Measurements from ENCODE around the gene NUDT8.
"Not testable (repeated sequence)": the region's sequence is repeated elsewhere in the genome, so short reads cannot be mapped to it uniquely, and the experiment has no call there.

NUDT8 gene

DNA sequence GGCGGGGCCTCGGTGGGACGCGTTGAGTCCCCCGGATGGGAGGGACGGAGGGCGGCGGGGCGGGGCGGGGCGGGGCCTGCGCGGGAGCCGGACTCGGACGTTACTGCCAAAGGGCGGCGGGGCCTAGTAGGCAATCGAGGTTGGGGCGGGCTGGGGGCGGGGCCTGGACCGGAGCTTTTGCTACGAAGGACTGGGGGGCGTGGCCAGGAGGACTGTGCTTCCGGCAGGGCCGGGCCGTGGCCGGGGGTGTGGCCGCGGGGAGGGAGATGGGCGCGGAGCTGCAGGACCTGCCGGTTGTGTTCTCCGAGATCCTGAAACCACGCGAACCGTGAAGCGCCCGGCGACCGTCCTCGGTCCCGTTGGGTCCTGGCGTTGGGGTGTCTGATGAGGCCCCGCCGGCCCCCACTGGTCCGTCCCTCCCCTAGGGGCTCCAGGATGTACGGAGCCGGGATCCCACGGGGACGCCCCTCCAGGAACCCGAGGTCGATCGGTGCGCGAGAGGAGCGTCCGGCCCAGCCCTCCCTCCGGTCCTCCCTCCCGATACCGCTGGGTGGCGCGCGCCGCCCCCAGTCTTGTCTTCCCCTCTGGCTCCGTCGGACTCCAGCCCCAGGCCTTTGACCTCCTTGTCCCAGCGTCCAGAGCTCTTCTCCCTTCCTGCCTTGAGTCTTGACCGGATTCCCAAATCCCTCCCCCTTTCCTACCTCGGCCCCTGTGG lies 648 bp upstream of the NUDT8 start:
- peak overlapping the region; percentile 91 for H3K27ac Mint-ChIP-seq
- H3K36me3 Mint-ChIP-seq (ENCODE audit: low read depth): no peaks in the 10 kb centered on the region
- H3K27me3 Mint-ChIP-seq (ENCODE audit: low read depth): no peaks in the 10 kb centered on the region
- H3K4me3 Mint-ChIP-seq: peak overlapping the region; percentile 90
- peaks cover 10% of the 10 kb centered on the region for H3K4me1 Mint-ChIP-seq (ENCODE audit: low read depth)
- H3K9me3 Mint-ChIP-seq: no peaks in the 10 kb centered on the region

DNA sequence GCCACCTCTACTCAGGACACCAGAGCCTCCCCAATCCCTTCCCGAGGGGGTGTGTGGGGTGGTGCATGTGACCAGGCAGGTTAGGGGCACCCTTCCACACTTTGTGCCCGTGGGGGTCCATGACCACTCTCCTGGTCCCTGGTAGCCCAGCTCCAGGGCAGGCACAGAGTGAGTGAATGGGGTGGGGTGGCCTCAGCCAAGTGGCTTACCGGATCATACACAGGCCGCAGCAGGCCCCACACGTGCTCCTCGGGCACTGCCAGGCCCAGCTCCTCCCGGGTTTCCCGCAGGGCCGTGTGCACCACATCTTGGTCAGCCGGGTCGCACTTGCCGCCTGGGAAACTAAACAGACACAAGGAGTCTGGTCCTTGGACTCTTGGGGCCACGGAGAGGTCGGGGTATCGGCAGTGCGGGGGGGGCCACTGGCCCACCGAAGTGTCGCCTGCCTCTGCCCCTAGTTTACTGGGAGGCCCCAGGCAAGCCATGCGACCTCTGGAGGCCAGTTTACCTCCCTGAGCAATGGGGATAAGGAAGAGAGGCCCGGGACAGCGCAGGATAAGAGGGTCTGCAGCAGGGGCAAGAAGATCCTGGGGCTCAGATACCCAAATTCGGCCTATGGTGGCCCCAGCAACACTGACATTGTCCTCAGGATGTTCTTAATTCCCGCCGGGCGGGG lies 889 bp downstream of the NUDT8 start:
- Mint-ChIP-seq H3K4me3 (peak overlapping the region; percentile 61), H3K27me3 (ENCODE audit: low read depth) (no peaks in the 10 kb centered on the region), H3K4me1 (ENCODE audit: low read depth) (peaks cover 13% of the 10 kb centered on the region), H3K9me3 (no peaks in the 10 kb centered on the region), H3K27ac (no peak overlapping the region), H3K36me3 (ENCODE audit: low read depth) (no peaks in the 10 kb centered on the region)

- Mint-ChIP-seq H3K4me3 (no peak overlapping the region), H3K9me3 (no peaks in the 10 kb centered on the region), H3K36me3 (ENCODE audit: low read depth) (no peaks in the 10 kb centered on the region), H3K27me3 (ENCODE audit: low read depth) (no peaks in the 10 kb centered on the region), H3K27ac (peak overlapping the region; percentile 31), H3K4me1 (ENCODE audit: low read depth) (peaks cover 13% of the 10 kb centered on the region)
Observed at GRCh38 chr11:67627812-67628624, 1.7 kb downstream of the NUDT8 start.

GRCh38 chr11:67627441-67627811 lies 2.3 kb downstream of the NUDT8 start:
- H3K27ac Mint-ChIP-seq: no peak overlapping the region
- H3K27me3 Mint-ChIP-seq (ENCODE audit: low read depth): no peaks in the 10 kb centered on the region
- H3K9me3 Mint-ChIP-seq: no peaks in the 10 kb centered on the region
- H3K4me3 Mint-ChIP-seq: no peak overlapping the region
- H3K36me3 Mint-ChIP-seq (ENCODE audit: low read depth): no peaks in the 10 kb centered on the region
- H3K4me1 Mint-ChIP-seq (ENCODE audit: low read depth): peaks cover 13% of the 10 kb centered on the region

DNA sequence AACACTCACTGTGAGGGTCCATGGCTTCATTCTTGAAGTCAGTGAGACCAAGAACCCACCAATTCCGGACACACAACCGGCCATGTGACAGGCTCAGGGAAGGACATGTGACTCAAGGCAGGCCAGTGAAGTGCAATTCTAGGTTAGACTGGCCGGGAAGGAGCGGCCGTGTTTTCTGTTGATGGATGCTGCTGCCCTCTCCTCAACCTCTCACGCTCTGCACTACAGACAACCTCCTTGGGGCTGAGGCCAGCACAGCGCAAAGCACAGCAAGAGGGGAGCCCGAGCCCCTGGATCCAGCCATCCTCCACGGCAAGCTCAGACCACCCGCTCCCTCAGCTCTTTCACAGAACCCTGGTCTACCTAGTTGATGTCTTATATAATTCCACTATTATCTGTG lies 2.8 kb downstream of the NUDT8 start:
- H3K36me3 Mint-ChIP-seq (ENCODE audit: low read depth): no peaks in the 10 kb centered on the region
- no peak overlapping the region for H3K4me3 Mint-ChIP-seq
- H3K4me1 Mint-ChIP-seq (ENCODE audit: low read depth): peaks cover 13% of the 10 kb centered on the region
- H3K9me3 Mint-ChIP-seq: no peaks in the 10 kb centered on the region
- H3K27me3 Mint-ChIP-seq (ENCODE audit: low read depth): no peaks in the 10 kb centered on the region
- H3K27ac Mint-ChIP-seq: no peak overlapping the region

DNA sequence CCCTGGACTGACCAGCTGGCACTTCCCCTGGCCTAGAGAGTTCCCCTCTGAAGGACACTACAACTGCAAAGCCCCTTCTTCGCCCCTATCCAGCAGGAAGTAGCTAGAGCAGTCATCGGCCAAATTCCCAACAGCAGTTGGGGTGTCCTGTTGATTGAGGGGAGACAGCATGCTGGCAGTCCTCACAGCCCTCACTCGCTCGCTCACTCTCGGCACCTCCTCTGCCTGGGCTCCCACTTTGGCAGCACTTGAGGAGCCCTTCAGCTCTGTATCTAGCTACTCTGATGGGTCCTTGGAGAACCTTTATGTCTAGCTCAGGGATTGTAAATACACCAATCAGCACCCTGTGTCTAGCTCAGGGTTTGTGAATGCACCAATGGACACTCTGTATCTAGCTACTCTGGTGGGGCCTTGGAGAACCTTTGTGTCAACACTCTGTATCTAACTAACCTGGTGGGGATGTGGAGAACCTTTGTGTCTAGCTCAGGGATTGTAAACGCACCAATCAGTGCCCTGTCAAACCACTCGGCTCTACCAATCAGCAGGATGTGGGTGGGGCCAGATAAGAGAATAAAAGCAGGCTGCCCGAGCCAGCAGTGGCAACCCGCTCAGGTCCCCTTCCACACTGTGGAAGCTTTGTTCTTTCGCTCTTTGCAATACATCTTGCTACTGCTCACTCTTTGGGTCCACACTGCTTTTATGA lies 3.5 kb downstream of the NUDT8 start:
- not testable (repeated sequence) for H3K36me3 Mint-ChIP-seq (ENCODE audit: low read depth); H3K27me3 Mint-ChIP-seq (ENCODE audit: low read depth); H3K4me3 Mint-ChIP-seq; H3K27ac Mint-ChIP-seq; H3K9me3 Mint-ChIP-seq
- H3K4me1 Mint-ChIP-seq (ENCODE audit: low read depth): peaks cover 13% of the 10 kb centered on the region

DNA sequence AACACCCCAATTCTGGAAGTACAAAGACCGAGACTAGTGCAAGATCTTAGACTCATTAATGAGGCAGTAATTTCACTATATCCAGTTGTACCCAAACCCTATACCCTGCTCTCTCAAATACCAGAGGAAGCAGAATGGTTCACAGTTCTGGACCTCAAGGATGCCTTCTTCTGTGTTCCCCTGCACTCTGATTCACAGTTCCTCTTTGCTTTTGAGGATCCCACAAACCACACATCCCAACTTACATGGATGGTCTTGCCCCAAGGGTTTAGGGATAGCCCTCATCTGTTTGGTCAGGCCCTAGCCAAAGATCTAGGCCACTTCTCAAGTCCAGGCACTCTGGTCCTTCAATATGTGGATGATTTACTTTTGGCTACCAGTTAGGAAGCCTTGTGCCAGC lies 5.9 kb downstream of the NUDT8 start:
- not testable (repeated sequence) for H3K9me3 Mint-ChIP-seq; H3K36me3 Mint-ChIP-seq (ENCODE audit: low read depth); H3K27me3 Mint-ChIP-seq (ENCODE audit: low read depth); H3K4me1 Mint-ChIP-seq (ENCODE audit: low read depth); H3K27ac Mint-ChIP-seq; H3K4me3 Mint-ChIP-seq

- H3K4me1 Mint-ChIP-seq (ENCODE audit: low read depth); H3K27me3 Mint-ChIP-seq (ENCODE audit: low read depth); H3K36me3 Mint-ChIP-seq (ENCODE audit: low read depth); H3K4me3 Mint-ChIP-seq; H3K9me3 Mint-ChIP-seq; H3K27ac Mint-ChIP-seq: not testable (repeated sequence)
Observed at GRCh38 chr11:67622905-67623304, 6.8 kb downstream of the NUDT8 start.

- Mint-ChIP-seq H3K27me3 (ENCODE audit: low read depth) (peaks cover 15% of the 10 kb centered on the region), H3K4me1 (ENCODE audit: low read depth) (peaks cover 11% of the 10 kb centered on the region)
- not testable (repeated sequence) for H3K36me3 Mint-ChIP-seq (ENCODE audit: low read depth); H3K27ac Mint-ChIP-seq; H3K9me3 Mint-ChIP-seq; H3K4me3 Mint-ChIP-seq
Observed at GRCh38 chr11:67621928-67622327, 7.8 kb downstream of the NUDT8 start.

GRCh38 chr11:67620621-67621020 lies 9.1 kb downstream of the NUDT8 start:
- Mint-ChIP-seq H3K4me1 (ENCODE audit: low read depth) (peaks cover 11% of the 10 kb centered on the region), H3K27me3 (ENCODE audit: low read depth) (peaks cover 16% of the 10 kb centered on the region)
- H3K4me3 Mint-ChIP-seq; H3K9me3 Mint-ChIP-seq; H3K36me3 Mint-ChIP-seq (ENCODE audit: low read depth); H3K27ac Mint-ChIP-seq: not testable (repeated sequence)

DNA sequence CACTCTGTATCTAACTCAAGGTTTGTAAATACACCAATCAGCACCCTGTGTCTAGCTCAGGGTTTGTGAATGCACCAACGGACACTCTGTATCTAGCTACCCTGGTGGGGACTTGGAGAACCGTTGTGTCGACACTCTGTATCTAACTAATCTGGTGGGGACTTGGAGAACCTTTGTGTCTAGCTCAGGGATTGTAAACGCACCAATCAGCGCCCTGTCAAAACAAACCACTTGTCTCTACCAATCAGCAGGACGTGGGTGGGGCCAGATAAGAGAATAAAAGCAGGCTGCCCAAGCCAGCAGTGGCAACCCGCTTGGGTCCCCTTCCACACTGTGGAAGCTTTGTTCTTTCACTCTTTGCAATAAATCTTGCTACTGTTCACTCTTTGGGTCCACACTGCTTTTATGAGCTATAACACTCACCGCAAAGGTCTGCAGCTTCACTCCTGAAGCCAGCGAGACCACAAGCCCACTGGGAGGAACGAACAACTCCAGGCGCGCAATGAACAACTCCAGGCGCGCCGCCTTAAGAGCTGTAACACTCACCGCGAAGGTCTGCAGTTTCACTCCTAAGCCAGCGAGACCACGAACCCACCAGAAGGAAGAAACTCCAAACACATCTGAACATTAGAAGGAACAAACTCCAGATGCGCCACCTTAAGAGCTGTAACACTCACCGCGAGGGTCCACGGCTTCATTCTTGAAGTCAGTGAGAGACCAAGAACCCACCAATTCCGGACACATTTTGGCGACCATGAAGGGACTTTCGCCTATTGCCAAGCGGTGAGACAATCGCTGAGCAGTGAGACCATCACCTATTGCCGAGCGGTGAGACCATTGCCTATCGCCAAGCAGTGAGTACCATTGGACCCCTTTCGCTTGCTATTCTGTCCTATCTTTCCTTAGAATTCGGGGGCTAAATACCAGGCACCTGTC lies 9.8 kb downstream of the NUDT8 start:
- not testable (repeated sequence) for H3K4me1 Mint-ChIP-seq (ENCODE audit: low read depth); H3K36me3 Mint-ChIP-seq (ENCODE audit: low read depth); H3K27ac Mint-ChIP-seq; H3K9me3 Mint-ChIP-seq; H3K4me3 Mint-ChIP-seq
- peaks cover 16% of the 10 kb centered on the region for H3K27me3 Mint-ChIP-seq (ENCODE audit: low read depth)

DNA sequence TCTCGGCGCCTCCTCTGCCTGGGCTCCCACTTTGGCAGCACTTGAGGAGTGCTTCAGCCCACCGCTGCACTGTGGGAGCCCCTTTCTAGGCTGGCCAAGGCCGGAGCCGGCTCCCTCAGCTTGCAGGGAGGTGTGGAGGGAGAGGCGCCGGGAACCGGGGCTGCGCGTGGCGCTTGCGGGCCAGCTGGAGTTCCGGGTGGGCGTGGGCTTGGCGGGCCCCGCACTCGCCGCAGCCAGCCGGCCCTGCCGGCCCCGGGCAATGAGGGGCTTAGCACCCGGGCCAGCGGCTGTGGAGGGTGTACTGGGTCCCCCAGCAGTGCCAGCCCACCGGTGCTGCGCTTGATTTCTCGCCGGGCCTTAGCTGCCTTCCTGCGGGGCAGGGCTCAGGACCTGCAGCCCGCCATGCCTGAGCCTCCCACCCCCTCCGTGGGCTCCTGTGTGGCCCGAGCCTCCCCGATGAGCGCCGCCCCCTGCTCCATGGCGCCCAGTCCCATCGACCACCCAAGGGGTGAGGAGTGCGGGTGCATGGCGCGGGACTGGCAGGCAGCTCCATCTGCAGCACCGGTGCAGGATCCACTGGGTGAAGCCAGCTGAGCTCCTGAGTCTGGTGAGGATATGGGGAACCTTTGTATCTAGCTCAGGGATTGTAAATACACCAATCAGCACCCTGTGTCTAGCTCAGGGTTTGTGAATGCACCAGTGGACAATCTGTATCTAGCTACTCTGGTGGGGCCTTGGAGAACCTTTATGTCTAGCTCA lies 10.7 kb downstream of the NUDT8 start:
- H3K9me3 Mint-ChIP-seq; H3K4me3 Mint-ChIP-seq; H3K36me3 Mint-ChIP-seq (ENCODE audit: low read depth); H3K27ac Mint-ChIP-seq: not testable (repeated sequence)
- Mint-ChIP-seq H3K4me1 (ENCODE audit: low read depth) (peaks cover 15% of the 10 kb centered on the region), H3K27me3 (ENCODE audit: low read depth) (peaks cover 16% of the 10 kb centered on the region)

- Mint-ChIP-seq H3K27me3 (ENCODE audit: low read depth) (peaks cover 16% of the 10 kb centered on the region), H3K36me3 (ENCODE audit: low read depth) (peaks cover 10% of the 10 kb centered on the region), H3K9me3 (no peaks in the 10 kb centered on the region), H3K4me3 (no peak overlapping the region), H3K4me1 (ENCODE audit: low read depth) (peaks cover 25% of the 10 kb centered on the region), H3K27ac (peak overlapping the region; percentile 64)
Observed at GRCh38 chr11:67617243-67617953, 12.3 kb downstream of the NUDT8 start.

Measured in T-helper 1 cell treated with Interleukin-12 subunit alpha and Interleukin-12 subunit beta and Interleukin-4 antibody, amounts not matched to agents 30 μg/mL and 1 μg/mL, for 36 hours (primary cell).